HEK293 (cell line): ENCODE data around the gene DDX23.

Experiments used
- CTCF ChIA-PET: fragments of 350-600 bp; formaldehyde crosslinking; extraction: SDS; loops from one replicate; lab custom pipeline; 2021; ENCODE audit warnings: antibody characterized with exemption; lab: Yijun Ruan, JAX
- POLR2A ChIA-PET: fragments of 300-600 bp; formaldehyde crosslinking; extraction: SDS; loops from one replicate; lab custom pipeline; 2020; ENCODE audit warnings: antibody characterized with exemption, inconsistent platforms; lab: Yijun Ruan, JAX
- H3K27ac ChIP-seq: fragments of 200-500 bp; sonication (Bioruptor generic); 2 replicates; pipeline ENCODE4 v1.5.1; 2014; ENCODE audit warnings: low read depth, low read length, control low read depth, inconsistent platforms; ENCODE audit errors: extremely low read depth
- H3K36me3 ChIP-seq, 2 experiments: fragments of 200-500 bp in 1 of 2; sonication (Bioruptor generic) in 1 of 2; 1 replicate in 1 of 2; 2 replicates in 1 of 2; pipeline ENCODE4 v1.5.1; 2014 to 2017; ENCODE audit warnings: inconsistent platforms in 2 of 2, low read length in 2 of 2; ENCODE audit not compliant: control insufficient read depth in 2 of 2, insufficient read depth in 1 of 2
- H3K4me1 ChIP-seq: fragments of 200-500 bp; sonication (Bioruptor generic); 2 replicates; pipeline ENCODE4 v1.5.1; 2014; ENCODE audit warnings: mild to moderate bottlenecking, low read length, inconsistent platforms; ENCODE audit not compliant: control insufficient read depth, insufficient read depth
- H3K4me3 ChIP-seq: 2 replicates; pipeline ENCODE4 v1.5.1; 2011; ENCODE audit warnings: low read depth, mild to moderate bottlenecking, control low read depth, low read length, moderate library complexity
- H3K9me3 ChIP-seq: fragments of 200-500 bp; sonication (Bioruptor generic); 2 replicates; pipeline ENCODE4 v1.5.1; 2014; ENCODE audit warnings: low read depth, low read length, inconsistent platforms; ENCODE audit not compliant: control insufficient read depth, insufficient read depth
- FEZF1 ChIP-seq: fragments of 450-650 bp; formaldehyde crosslinking; IDR thresholded peaks from 2 replicates; pipeline ENCODE4 v1.5.1; 2016; ENCODE audit warnings: missing biosample characterization, missing genetic modification characterization
- KLF10 ChIP-seq: fragments of 450-650 bp; IDR thresholded peaks from 2 replicates; pipeline ENCODE4 v1.5.1; 2018; ENCODE audit warnings: missing biosample characterization, mild to moderate bottlenecking, missing genetic modification characterization
- PRDM1 ChIP-seq: fragments of 450-650 bp; formaldehyde crosslinking; IDR thresholded peaks from 2 replicates; pipeline ENCODE4; 2016; ENCODE audit warnings: missing biosample characterization, missing genetic modification characterization
- RBAK ChIP-seq: fragments of 450-650 bp; formaldehyde crosslinking; IDR thresholded peaks from 2 replicates; pipeline ENCODE4 v1.5.1; 2016; ENCODE audit warnings: missing biosample characterization, missing genetic modification characterization
- ZFP69B ChIP-seq: fragments of 450-650 bp; formaldehyde crosslinking; IDR thresholded peaks from 2 replicates; pipeline ENCODE4 v1.5.1; 2016; ENCODE audit warnings: missing biosample characterization, missing genetic modification characterization
- ZNF146 ChIP-seq: fragments of 450-650 bp; formaldehyde crosslinking; IDR thresholded peaks from 2 replicates; pipeline ENCODE4 v1.5.1; 2016; ENCODE audit warnings: missing biosample characterization, missing genetic modification characterization
- ZNF335 ChIP-seq: fragments of 450-650 bp; formaldehyde crosslinking; conservative IDR thresholded peaks from 2 replicates; pipeline ENCODE4 v1.5.1; 2016; ENCODE audit warnings: missing biosample characterization, missing genetic modification characterization
- ZNF341 ChIP-seq: fragments of 450-650 bp; formaldehyde crosslinking; IDR thresholded peaks from 2 replicates; pipeline ENCODE4; 2016; ENCODE audit warnings: low read depth, missing biosample characterization, missing genetic modification characterization
- ZNF350 ChIP-seq: fragments of 450-650 bp; formaldehyde crosslinking; IDR thresholded peaks from 2 replicates; pipeline ENCODE4 v1.5.0; 2017; ENCODE audit warnings: missing biosample characterization, mild to moderate bottlenecking, missing genetic modification characterization
- ZNF501 ChIP-seq: fragments of 450-650 bp; formaldehyde crosslinking; IDR thresholded peaks from 2 replicates; pipeline ENCODE4 v1.5.1; 2016; ENCODE audit warnings: missing biosample characterization, missing genetic modification characterization
- ZNF514 ChIP-seq: fragments of 450-650 bp; formaldehyde crosslinking; IDR thresholded peaks from 2 replicates; pipeline ENCODE4 v1.5.1; 2016; ENCODE audit warnings: missing biosample characterization, missing genetic modification characterization
- ZNF518A ChIP-seq: fragments of 450-650 bp; formaldehyde crosslinking; conservative IDR thresholded peaks from 2 replicates; pipeline ENCODE4 v1.5.1; 2016; ENCODE audit warnings: low read depth, missing biosample characterization, missing genetic modification characterization
- ZNF529 ChIP-seq: fragments of 450-650 bp; formaldehyde crosslinking; IDR thresholded peaks from 2 replicates; pipeline ENCODE4 v1.5.1; 2017; ENCODE audit warnings: missing genetic modification characterization, missing biosample characterization; ENCODE audit not compliant: insufficient replicate concordance
- ZNF571 ChIP-seq: fragments of 450-650 bp; formaldehyde crosslinking; IDR thresholded peaks from 2 replicates; pipeline ENCODE4 v1.5.0; 2017; ENCODE audit warnings: missing biosample characterization, missing genetic modification characterization
- ZNF623 ChIP-seq: fragments of 450-650 bp; formaldehyde crosslinking; IDR thresholded peaks from 2 replicates; pipeline ENCODE4 v1.5.1; 2016; ENCODE audit warnings: missing biosample characterization, missing genetic modification characterization
- ZNF654 ChIP-seq: fragments of 450-650 bp; formaldehyde crosslinking; IDR thresholded peaks from 2 replicates; pipeline ENCODE4 v1.5.1; 2016; ENCODE audit warnings: low read depth, missing biosample characterization, missing genetic modification characterization
- ZSCAN4 ChIP-seq: fragments of 450-650 bp; formaldehyde crosslinking; IDR thresholded peaks from 2 replicates; pipeline ENCODE4 v1.5.1; 2017; ENCODE audit warnings: missing biosample characterization, missing genetic modification characterization
- TF ChIP-seq, protein P1 (sequence below): fragments of 450-650 bp; formaldehyde crosslinking; IDR thresholded peaks from 2 replicates; pipeline ENCODE4 v1.5.1; 2017; ENCODE audit warnings: missing biosample characterization, missing genetic modification characterization
- TF ChIP-seq, protein P2 (sequence below): fragments of 450-650 bp; formaldehyde crosslinking; IDR thresholded peaks from 2 replicates; pipeline ENCODE4 v1.5.1; 2016; ENCODE audit warnings: missing biosample characterization, missing genetic modification characterization

DDX23 gene

GRCh38 chr12:48894271-48894670 is 42.3 kb upstream of the DDX23 start:
- no peaks in the 10 kb centered on the region for H3K4me1 ChIP-seq
- no peak for TF ChIP-seq KLF10 (tag by site-specific recombination)
- no peak for TF ChIP-seq ZNF514 (tag by site-specific recombination)
- TF ChIP-seq ZNF529 (tag by site-specific recombination) = no peak
- TF ChIP-seq FEZF1 (tag by site-specific recombination) = no peak
- no peak for TF ChIP-seq ZSCAN4 (tag by site-specific recombination)
- TF ChIP-seq, protein P1, sequence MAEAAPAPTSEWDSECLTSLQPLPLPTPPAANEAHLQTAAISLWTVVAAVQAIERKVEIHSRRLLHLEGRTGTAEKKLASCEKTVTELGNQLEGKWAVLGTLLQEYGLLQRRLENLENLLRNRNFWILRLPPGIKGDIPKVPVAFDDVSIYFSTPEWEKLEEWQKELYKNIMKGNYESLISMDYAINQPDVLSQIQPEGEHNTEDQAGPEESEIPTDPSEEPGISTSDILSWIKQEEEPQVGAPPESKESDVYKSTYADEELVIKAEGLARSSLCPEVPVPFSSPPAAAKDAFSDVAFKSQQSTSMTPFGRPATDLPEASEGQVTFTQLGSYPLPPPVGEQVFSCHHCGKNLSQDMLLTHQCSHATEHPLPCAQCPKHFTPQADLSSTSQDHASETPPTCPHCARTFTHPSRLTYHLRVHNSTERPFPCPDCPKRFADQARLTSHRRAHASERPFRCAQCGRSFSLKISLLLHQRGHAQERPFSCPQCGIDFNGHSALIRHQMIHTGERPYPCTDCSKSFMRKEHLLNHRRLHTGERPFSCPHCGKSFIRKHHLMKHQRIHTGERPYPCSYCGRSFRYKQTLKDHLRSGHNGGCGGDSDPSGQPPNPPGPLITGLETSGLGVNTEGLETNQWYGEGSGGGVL (tag by site-specific recombination) = no peak
- TF ChIP-seq ZNF654 (tag by site-specific recombination) = no peak
- TF ChIP-seq, protein P2, sequence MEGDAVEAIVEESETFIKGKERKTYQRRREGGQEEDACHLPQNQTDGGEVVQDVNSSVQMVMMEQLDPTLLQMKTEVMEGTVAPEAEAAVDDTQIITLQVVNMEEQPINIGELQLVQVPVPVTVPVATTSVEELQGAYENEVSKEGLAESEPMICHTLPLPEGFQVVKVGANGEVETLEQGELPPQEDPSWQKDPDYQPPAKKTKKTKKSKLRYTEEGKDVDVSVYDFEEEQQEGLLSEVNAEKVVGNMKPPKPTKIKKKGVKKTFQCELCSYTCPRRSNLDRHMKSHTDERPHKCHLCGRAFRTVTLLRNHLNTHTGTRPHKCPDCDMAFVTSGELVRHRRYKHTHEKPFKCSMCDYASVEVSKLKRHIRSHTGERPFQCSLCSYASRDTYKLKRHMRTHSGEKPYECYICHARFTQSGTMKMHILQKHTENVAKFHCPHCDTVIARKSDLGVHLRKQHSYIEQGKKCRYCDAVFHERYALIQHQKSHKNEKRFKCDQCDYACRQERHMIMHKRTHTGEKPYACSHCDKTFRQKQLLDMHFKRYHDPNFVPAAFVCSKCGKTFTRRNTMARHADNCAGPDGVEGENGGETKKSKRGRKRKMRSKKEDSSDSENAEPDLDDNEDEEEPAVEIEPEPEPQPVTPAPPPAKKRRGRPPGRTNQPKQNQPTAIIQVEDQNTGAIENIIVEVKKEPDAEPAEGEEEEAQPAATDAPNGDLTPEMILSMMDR = no peak
- TF ChIP-seq ZNF518A = no peak
- no peak for TF ChIP-seq ZNF623 (tag by site-specific recombination)
- no peak for TF ChIP-seq ZNF341 (tag by site-specific recombination)
- TF ChIP-seq ZFP69B (tag by site-specific recombination) = no peak
- POLR2A ChIA-PET = no interaction called here

DNA sequence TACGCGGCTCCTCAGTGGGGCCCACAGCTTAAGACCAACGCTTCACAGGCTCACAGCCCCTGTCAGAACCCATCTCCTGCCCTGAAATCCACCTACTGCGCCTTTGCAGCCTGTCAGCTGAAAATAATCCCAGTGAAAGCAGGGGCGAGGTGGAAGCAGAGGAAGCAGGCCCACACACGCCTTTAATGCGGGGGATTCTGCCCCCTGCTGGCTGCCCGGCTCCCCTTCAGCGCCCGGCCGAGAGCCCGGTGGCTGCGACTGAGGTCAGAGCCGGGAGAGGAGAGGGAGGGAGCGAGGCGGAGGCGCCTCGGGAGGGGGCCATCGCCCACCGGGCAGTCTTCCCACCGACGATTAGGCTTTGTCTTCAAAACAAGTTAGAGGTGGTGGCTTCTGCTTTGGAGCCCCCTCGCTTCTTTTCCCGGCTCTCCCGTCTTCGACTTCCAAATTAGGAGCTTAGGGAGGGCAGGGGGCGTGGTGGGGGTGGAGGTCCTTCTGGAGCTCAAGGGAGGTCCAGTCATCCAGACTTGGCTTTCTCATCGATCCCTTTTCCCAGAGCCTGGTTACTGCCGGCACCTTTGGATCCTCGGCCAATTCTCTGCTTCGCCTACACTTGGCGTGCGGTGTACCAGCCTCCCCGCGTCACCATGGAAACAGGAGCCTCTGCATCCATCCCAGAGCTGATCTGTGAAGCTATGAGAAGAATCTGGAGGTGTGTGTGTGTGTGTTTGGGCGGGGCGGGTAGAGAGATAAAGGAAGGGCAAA is 38.9 kb upstream of the DDX23 start:
- H3K4me3 ChIP-seq = peak overlapping the region; percentile 20
- POLR2A ChIA-PET = interaction anchor here (0.5 to 3.7 kb wide), 4 partner anchors 25 to 64 kb away, joined by 4 to 48 read pairs (median 10); partner anchors contain the start of genes DDX23 and RND1
- no peak for TF ChIP-seq ZNF350
- no peak for TF ChIP-seq ZNF571
- no peak for TF ChIP-seq ZNF146 (tag by site-specific recombination)
- TF ChIP-seq, protein P2 = peak; percentile 95
- no peak for TF ChIP-seq RBAK (tag by site-specific recombination)
- TF ChIP-seq ZNF335 (tag by site-specific recombination) = peak; percentile 66
- TF ChIP-seq ZNF501 (tag by site-specific recombination) = peak; percentile 59; the same call in 1 of the 2 replicates
- TF ChIP-seq PRDM1 = peak; percentile 48; the same call in 1 of the 2 replicates

More at GRCh38 chr12:48894271-48894670, 42.3 kb upstream of the DDX23 start:
- H3K27ac ChIP-seq = no peak overlapping the region
- H3K36me3 ChIP-seq = no peaks in the 10 kb centered on the region
- no peak overlapping the region for H3K4me3 ChIP-seq
- CTCF ChIA-PET = interaction anchor here (0.8 to 1.5 kb wide), 5 partner anchors 9 to 94 kb away, joined by 3 to 7 read pairs (median 6); no protein-coding TSS in a partner anchor
- no peaks in the 10 kb centered on the region for H3K9me3 ChIP-seq

More for the DNA sequence above, 38.9 kb upstream of the DDX23 start:
- H3K9me3 ChIP-seq = no peaks in the 10 kb centered on the region
- H3K27ac ChIP-seq = no peak overlapping the region
- no peaks in the 10 kb centered on the region for H3K4me1 ChIP-seq
- no peaks in the 10 kb centered on the region for H3K36me3 ChIP-seq
- CTCF ChIA-PET = interaction anchor here (0.6 to 4.4 kb wide), 52 partner anchors 11 to 1112 kb away, joined by 3 to 301 read pairs (median 5); partner anchors contain the start of genes DDN, DDX23, RND1 and WNT1
